ENCODE measurements around the gene ADCY10.

GRCh38 chr1:167854184-167854583, 59.8 kb downstream of the ADCY10 start:
- TF ChIP-seq CTCF (IDR thresholded peaks at IDR 0.05; ENCODE audit: poor library complexity, severe bottlenecking) (no peak), REST (IDR thresholded peaks at IDR 0.05; ENCODE audit: borderline replicate concordance) (no peak), EZH2 (IDR thresholded peaks at IDR 0.05; ENCODE audit: borderline replicate concordance, insufficient read depth, low read length, poor library complexity, severe bottlenecking) (no peak), POLR2AphosphoS5 (IDR thresholded peaks at IDR 0.05) (no peak), SMC3 (conservative IDR thresholded peaks at IDR 0.05; ENCODE audit: poor library complexity) (no peak), RAD21 (conservative IDR thresholded peaks at IDR 0.05) (no peak), TAF1 (IDR thresholded peaks at IDR 0.05; ENCODE audit: low read depth) (no peak), MXI1 (conservative IDR thresholded peaks at IDR 0.05; ENCODE audit: poor library complexity, severe bottlenecking) (no peak)

Data from neural cell (in vitro differentiated cells).